ENCODE data around the gene AMBRA1.

The AMBRA1 gene

DNA sequence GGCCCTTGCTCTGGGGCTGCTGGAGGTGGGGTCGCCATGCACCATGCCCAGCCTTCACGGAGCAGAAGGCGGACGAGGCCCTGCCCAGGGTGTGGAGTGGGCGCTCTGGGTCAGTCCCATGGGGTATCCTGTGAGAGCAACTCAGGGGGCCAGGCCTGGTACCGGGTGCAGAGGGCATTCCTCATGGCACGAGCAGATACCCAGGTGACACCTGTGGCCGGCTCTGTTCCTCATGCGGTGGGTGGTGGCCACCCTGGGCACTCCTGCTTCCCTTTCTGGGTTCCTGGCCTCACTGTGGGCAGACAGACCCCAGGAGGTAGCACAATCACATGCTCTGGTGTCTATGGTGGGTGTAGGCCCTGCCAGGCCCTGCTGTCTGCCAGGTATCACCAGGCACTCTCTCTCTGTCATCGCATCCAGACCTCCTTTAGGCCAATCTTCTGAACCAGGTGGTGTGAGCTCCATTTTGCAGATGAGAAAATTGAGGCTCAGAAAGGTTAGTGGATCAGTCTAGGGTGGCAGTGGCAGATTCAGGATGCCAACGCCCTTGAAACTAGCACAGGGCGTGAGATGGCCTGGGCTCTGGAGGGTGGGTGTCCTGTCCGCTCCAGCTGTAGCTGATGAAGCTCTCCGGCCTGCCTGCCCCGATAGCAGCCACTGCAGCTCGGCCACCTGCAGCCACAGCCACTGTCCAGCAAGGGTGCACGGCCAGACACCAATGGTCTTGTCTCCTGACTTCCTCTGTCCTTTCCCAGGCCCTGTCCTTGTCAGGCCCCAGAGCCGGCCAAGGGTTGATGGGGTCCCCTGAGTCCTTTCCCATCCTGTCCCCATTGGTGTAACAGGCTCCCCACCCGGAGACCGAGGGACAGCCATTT, 231.4 kb downstream of the AMBRA1 start:
- TF ChIP-seq, protein P1, sequence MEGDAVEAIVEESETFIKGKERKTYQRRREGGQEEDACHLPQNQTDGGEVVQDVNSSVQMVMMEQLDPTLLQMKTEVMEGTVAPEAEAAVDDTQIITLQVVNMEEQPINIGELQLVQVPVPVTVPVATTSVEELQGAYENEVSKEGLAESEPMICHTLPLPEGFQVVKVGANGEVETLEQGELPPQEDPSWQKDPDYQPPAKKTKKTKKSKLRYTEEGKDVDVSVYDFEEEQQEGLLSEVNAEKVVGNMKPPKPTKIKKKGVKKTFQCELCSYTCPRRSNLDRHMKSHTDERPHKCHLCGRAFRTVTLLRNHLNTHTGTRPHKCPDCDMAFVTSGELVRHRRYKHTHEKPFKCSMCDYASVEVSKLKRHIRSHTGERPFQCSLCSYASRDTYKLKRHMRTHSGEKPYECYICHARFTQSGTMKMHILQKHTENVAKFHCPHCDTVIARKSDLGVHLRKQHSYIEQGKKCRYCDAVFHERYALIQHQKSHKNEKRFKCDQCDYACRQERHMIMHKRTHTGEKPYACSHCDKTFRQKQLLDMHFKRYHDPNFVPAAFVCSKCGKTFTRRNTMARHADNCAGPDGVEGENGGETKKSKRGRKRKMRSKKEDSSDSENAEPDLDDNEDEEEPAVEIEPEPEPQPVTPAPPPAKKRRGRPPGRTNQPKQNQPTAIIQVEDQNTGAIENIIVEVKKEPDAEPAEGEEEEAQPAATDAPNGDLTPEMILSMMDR (IDR thresholded peaks at IDR 0.05; ENCODE audit: poor library complexity, severe bottlenecking), result no peak
- peak overlapping the region; percentile 59 for H3K27ac ChIP-seq (ENCODE audit: poor library complexity, severe bottlenecking)
- H3K36me3 ChIP-seq (ENCODE audit: low read depth), result no peaks in the 10 kb centered on the region
- no peak overlapping the region for H3K4me3 ChIP-seq (ENCODE audit: severe bottlenecking)
- DNase-seq (ENCODE audit: low spot score), result no peak
- no peaks in the 10 kb centered on the region for H3K9me3 ChIP-seq (ENCODE audit: severe bottlenecking)
- H3K27me3 ChIP-seq (ENCODE audit: insufficient read depth, poor library complexity, severe bottlenecking), result no peaks in the 10 kb centered on the region
- H3K4me1 ChIP-seq (ENCODE audit: insufficient read depth, poor library complexity, severe bottlenecking), result peaks cover 20% of the 10 kb centered on the region
- no peak for ATAC-seq (ENCODE audit: low read depth)

- TF ChIP-seq, protein P1 (IDR thresholded peaks at IDR 0.05; ENCODE audit: poor library complexity, severe bottlenecking), result no peak
- DNase-seq (ENCODE audit: low spot score) (no peak), ATAC-seq (ENCODE audit: low read depth) (no peak)
- Histone ChIP-seq H3K27ac (ENCODE audit: poor library complexity, severe bottlenecking) (peak overlapping the region; percentile 59), H3K27me3 (ENCODE audit: insufficient read depth, poor library complexity, severe bottlenecking) (no peaks in the 10 kb centered on the region), H3K4me3 (ENCODE audit: severe bottlenecking) (no peak overlapping the region), H3K36me3 (ENCODE audit: low read depth) (no peaks in the 10 kb centered on the region), H3K4me1 (ENCODE audit: insufficient read depth, poor library complexity, severe bottlenecking) (peaks cover 29% of the 10 kb centered on the region), H3K9me3 (ENCODE audit: severe bottlenecking) (no peaks in the 10 kb centered on the region)
Measured at GRCh38 chr11:46361283-46362155, 232.3 kb downstream of the AMBRA1 start.

DNA sequence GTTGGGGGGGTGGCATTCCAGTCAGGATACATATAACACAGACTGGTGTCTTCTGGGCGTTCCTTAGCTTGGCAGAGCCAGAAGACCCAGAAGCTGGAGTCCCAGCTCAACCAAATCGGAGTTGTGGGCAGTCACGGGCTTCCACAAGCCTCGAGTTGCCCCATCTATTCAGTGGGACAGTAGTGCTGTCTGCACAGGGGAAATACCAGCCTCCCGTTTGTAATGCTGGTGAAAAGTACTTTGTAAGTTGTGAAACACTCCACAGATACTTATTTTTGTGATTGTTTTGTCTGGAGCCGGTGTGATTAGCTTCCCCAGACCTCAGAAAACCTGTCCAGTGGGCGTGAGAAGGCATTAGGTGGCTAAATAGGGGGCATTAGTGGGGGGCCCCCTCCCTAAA, 232.9 kb downstream of the AMBRA1 start:
- DNase-seq (ENCODE audit: low spot score), result no peak
- Histone ChIP-seq H3K27ac (ENCODE audit: poor library complexity, severe bottlenecking) (no peak overlapping the region), H3K4me3 (ENCODE audit: severe bottlenecking) (no peak overlapping the region), H3K4me1 (ENCODE audit: insufficient read depth, poor library complexity, severe bottlenecking) (peaks cover 33% of the 10 kb centered on the region), H3K36me3 (ENCODE audit: low read depth) (peaks cover 5% of the 10 kb centered on the region), H3K9me3 (ENCODE audit: severe bottlenecking) (no peaks in the 10 kb centered on the region), H3K27me3 (ENCODE audit: insufficient read depth, poor library complexity, severe bottlenecking) (no peaks in the 10 kb centered on the region)
- no peak for ATAC-seq (ENCODE audit: low read depth)
- TF ChIP-seq, protein P1 (IDR thresholded peaks at IDR 0.05; ENCODE audit: poor library complexity, severe bottlenecking), result no peak

DNA sequence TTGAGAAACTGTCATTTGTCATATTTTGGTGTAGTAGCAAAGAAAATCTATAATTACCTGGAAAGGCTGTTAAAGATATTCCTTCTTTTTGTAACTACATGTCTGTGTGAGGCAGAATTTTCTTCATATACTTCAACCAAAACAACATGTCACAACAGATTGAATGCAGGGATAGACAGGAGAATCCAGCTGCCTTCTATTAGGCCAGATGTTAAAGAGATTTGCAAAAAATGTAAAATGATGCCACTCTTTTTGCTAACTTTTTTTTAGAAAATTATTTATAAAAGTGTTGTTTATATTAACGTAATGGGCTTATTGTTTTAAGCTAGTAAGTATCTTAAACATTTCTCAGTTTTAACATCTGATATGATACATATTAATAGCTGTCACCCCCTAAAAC, 233.9 kb downstream of the AMBRA1 start:
- ATAC-seq (ENCODE audit: low read depth), result no peak

More for the DNA sequence above, 233.9 kb downstream of the AMBRA1 start:
- TF ChIP-seq, protein P1 (IDR thresholded peaks at IDR 0.05; ENCODE audit: poor library complexity, severe bottlenecking), result no peak
- Histone ChIP-seq H3K4me1 (ENCODE audit: insufficient read depth, poor library complexity, severe bottlenecking) (peaks cover 33% of the 10 kb centered on the region), H3K9me3 (ENCODE audit: severe bottlenecking) (no peaks in the 10 kb centered on the region), H3K27ac (ENCODE audit: poor library complexity, severe bottlenecking) (no peak overlapping the region), H3K36me3 (ENCODE audit: low read depth) (peaks cover 6% of the 10 kb centered on the region), H3K4me3 (ENCODE audit: severe bottlenecking) (no peak overlapping the region), H3K27me3 (ENCODE audit: insufficient read depth, poor library complexity, severe bottlenecking) (no peaks in the 10 kb centered on the region)
- DNase-seq (ENCODE audit: low spot score), result no peak
